Activated naive CD4-positive, alpha-beta T cell treated with anti-CD3 and anti-CD28 coated beads, Interleukin-2, amount 10 ng/mL, durations not matched to agents 7 days and 5 days (primary cell): ENCODE measurements around the gene TXNL4B.
A peak's percentile ranks its signal among the peaks of the same experiment; 100 is the strongest.
"Not testable (repeated sequence)": the region's sequence is repeated elsewhere in the genome, so short reads cannot be mapped to it uniquely, and the experiment has no call there.

ENCODE experiments used
- CTCF ChIA-PET: fragments of 350-600 bp; sonication (Branson Sonifier 250); formaldehyde crosslinking; loops from one replicate; lab custom pipeline; 2021; ENCODE audit warnings: antibody characterized with exemption; lab: Charles Lee
- DNase-seq: peaks from one replicate; pipeline ENCODE4 v3.0.0-alpha.2; 2020
- H3K27ac Mint-ChIP-seq: one replicate; pipeline ENCODE4 v1.8.0; 2021; ENCODE audit warnings: mild to moderate bottlenecking, moderate library complexity, mixed read lengths
- H3K27me3 Mint-ChIP-seq: one replicate; pipeline ENCODE4 v1.8.0; 2021; ENCODE audit warnings: mild to moderate bottlenecking, mixed read lengths
- H3K36me3 Mint-ChIP-seq: one replicate; pipeline ENCODE4 v1.8.0; 2021; ENCODE audit warnings: mixed read lengths
- H3K4me1 Mint-ChIP-seq: one replicate; pipeline ENCODE4 v1.8.0; 2021; ENCODE audit warnings: mixed read lengths
- H3K4me3 Mint-ChIP-seq: one replicate; pipeline ENCODE4 v1.8.0; 2021; ENCODE audit warnings: mild to moderate bottlenecking, moderate library complexity, mixed read lengths
- H3K9me3 Mint-ChIP-seq: one replicate; pipeline ENCODE4 v1.8.0; 2021; ENCODE audit warnings: mixed read lengths

The TXNL4B gene

DNA sequence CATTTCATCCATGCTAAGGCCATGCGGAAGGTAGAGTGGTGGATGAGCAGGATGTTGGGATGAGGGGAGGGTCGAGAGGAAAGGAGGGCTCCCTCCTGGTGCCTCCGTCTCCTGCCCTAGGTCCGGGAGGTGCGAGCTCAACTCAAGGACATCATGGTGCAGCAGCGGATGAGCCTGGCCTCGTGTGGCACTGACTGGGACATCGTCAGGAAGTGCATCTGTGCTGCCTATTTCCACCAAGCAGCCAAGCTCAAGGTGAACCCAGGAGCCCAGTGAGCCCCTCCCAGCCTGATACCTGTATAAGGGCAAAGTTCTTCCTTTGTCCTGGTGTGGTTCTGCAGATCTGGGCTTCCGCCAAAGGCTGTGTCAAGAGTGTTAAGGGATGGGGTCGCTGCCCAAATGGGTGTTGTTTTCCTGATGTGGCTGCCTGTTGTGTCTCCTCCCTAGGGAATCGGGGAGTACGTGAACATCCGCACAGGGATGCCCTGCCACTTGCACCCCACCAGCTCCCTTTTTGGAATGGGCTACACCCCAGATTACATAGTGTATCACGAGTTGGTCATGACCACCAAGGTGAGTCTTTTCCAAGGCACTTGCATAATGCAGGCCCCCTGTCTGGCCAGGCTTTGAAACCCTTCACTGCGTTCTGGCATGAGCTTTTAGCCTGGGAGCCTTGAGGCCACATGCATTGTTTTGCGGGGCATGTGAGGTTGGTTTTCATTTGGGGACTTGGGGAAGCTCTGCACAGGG lies 15.1 kb upstream of the TXNL4B start:
- no peak for DNase-seq
- H3K27ac Mint-ChIP-seq = no peak overlapping the region
- no peaks in the 10 kb centered on the region for H3K27me3 Mint-ChIP-seq
- CTCF ChIA-PET = no interaction called here
- H3K36me3 Mint-ChIP-seq = peaks cover 75% of the 10 kb centered on the region
- no peak overlapping the region for H3K4me3 Mint-ChIP-seq
- no peaks in the 10 kb centered on the region for H3K9me3 Mint-ChIP-seq
- H3K4me1 Mint-ChIP-seq = no peaks in the 10 kb centered on the region

DNA sequence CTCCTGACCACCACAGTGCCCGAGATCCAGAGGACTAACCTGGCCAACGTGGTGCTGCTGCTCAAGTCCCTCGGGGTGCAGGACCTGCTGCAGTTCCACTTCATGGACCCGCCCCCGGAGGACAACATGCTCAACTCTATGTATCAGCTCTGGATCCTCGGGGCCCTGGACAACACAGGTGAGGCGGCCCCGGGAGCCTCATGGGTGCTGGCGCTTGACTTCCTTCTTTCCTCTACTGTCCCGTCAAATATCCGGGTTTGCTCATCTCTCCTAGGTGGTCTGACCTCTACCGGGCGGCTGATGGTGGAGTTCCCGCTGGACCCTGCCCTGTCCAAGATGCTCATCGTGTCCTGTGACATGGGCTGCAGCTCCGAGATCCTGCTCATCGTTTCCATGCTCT lies 14.0 kb upstream of the TXNL4B start:
- no peaks in the 10 kb centered on the region for H3K4me1 Mint-ChIP-seq
- no peak for DNase-seq
- no peak overlapping the region for H3K4me3 Mint-ChIP-seq
- CTCF ChIA-PET = no interaction called here
- no peaks in the 10 kb centered on the region for H3K27me3 Mint-ChIP-seq
- peaks cover 84% of the 10 kb centered on the region for H3K36me3 Mint-ChIP-seq
- no peak overlapping the region for H3K27ac Mint-ChIP-seq
- no peaks in the 10 kb centered on the region for H3K9me3 Mint-ChIP-seq

DNA sequence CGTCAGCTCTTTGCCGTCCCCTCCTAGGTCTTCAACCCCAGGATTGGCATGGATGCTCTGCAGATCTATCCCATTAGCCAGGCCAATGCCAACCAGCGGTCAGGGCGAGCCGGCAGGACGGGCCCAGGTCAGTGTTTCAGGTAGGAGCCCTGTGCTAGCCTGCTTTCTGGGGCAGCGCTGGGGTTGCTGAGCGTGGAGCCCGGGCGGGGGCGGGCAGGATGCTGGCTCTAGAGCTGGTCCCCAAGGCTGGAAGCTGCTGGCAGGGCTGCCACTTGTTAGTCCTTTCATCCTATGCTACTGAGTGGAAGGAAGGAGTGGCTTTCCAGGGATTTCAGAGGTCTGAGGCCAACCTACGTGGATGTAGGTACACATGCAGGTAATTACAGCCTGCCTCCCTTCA lies 12.6 kb upstream of the TXNL4B start:
- CTCF ChIA-PET = no interaction called here
- Mint-ChIP-seq H3K27ac (no peak overlapping the region), H3K9me3 (no peaks in the 10 kb centered on the region), H3K27me3 (no peaks in the 10 kb centered on the region), H3K4me1 (no peaks in the 10 kb centered on the region), H3K4me3 (no peak overlapping the region), H3K36me3 (peaks cover 84% of the 10 kb centered on the region)
- no peak for DNase-seq

DNA sequence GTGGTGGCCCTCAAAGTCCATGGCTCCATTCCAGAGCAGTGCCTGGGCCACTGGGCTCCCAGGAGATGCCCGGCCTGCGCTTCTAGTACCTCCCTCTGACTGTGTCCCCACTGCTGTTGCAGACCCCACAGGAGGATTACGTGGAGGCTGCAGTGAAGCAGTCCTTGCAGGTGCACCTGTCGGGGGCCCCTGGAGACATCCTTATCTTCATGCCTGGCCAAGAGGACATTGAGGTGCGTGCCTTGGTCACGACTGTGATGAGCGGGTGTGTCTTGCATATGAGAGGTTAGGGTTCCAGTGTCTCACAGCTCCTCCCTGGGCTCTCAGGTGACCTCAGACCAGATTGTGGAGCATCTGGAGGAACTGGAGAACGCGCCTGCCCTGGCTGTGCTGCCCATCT lies 11.5 kb upstream of the TXNL4B start:
- H3K27ac Mint-ChIP-seq = no peak overlapping the region
- H3K36me3 Mint-ChIP-seq = peaks cover 85% of the 10 kb centered on the region
- no peak for DNase-seq
- CTCF ChIA-PET = no interaction called here
- H3K27me3 Mint-ChIP-seq = no peaks in the 10 kb centered on the region
- no peaks in the 10 kb centered on the region for H3K9me3 Mint-ChIP-seq
- no peak overlapping the region for H3K4me3 Mint-ChIP-seq
- no peaks in the 10 kb centered on the region for H3K4me1 Mint-ChIP-seq

DNA sequence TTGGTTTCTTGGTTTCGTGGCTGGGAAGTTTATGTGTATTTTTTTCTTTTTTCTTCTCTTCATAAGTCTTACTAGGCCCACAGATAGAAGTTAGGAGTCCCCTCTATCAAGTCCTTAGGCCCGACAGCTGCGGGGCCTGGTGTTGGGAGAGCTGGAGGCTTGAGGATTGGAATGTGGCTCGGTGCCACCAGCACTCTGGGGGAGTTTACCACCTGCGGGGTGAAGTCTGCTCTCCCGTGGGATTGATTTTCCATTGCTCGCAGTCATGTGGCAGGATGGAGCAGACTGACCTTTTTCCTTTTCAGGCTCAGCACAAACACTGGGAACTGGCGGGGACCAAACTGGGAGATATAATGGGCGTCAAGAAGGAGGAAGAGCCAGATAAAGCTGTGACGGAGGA lies 7.8 kb upstream of the TXNL4B start:
- Mint-ChIP-seq H3K4me3 (no peak overlapping the region), H3K4me1 (no peaks in the 10 kb centered on the region), H3K9me3 (no peaks in the 10 kb centered on the region), H3K27me3 (no peaks in the 10 kb centered on the region), H3K36me3 (peaks cover 85% of the 10 kb centered on the region), H3K27ac (no peak overlapping the region)
- CTCF ChIA-PET = no interaction called here
- DNase-seq = no peak

DNA sequence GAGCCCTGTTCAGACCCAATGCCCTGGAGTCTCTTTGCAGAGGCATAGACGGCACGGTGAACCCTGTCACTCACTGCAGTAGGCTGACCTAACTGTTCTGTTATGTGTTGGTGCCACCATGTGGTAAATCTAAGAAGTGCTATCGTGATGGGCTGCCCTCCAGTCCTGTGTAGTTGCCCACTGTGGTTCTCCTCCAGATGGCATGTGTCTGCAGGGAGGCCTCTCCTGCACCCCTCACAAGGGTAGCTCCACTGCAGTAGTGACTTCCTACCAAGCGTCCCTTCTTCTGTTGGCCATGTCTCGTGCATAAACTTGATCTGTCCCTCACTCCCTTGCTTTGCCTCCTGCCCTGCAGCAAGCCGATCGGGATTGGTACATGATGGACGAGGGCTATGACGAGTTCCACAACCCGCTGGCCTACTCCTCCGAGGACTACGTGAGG lies 6.0 kb upstream of the TXNL4B start:
- CTCF ChIA-PET = interaction anchor here (0.7 to 1.4 kb wide), 3 partner anchors 10 to 404 kb away, joined by 3 to 4 read pairs (median 3); no protein-coding TSS in a partner anchor
- Mint-ChIP-seq H3K27me3 (no peaks in the 10 kb centered on the region), H3K36me3 (peaks cover 75% of the 10 kb centered on the region), H3K4me3 (no peak overlapping the region), H3K27ac (no peak overlapping the region), H3K4me1 (peaks cover 15% of the 10 kb centered on the region), H3K9me3 (no peaks in the 10 kb centered on the region)
- DNase-seq = peak; percentile 68

DNA sequence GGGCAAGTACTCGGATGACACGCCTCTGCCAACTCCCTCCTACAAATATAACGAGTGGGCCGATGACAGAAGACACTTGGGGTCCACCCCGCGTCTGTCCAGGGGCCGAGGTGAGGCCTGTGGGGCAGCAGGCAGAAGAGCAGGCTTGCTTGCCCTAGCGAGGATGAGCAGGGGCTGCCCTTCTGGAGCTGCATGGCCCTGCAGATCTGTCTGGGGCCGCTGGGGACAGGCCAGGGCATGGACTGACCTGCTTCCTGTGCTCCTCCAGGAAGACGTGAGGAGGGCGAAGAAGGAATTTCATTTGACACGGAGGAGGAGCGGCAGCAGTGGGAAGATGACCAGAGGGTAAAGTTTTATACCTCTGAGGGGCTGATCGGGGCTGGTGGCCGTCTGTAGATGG lies 5.5 kb upstream of the TXNL4B start:
- DNase-seq = no peak
- CTCF ChIA-PET = interaction anchor here (0.8 to 1.8 kb wide), 3 partner anchors 9 to 599 kb away, joined by 3 to 13 read pairs (median 3); no protein-coding TSS in a partner anchor
- Mint-ChIP-seq H3K27me3 (no peaks in the 10 kb centered on the region), H3K9me3 (no peaks in the 10 kb centered on the region), H3K4me3 (no peak overlapping the region), H3K4me1 (peaks cover 15% of the 10 kb centered on the region), H3K36me3 (peaks cover 70% of the 10 kb centered on the region), H3K27ac (no peak overlapping the region)

DNA sequence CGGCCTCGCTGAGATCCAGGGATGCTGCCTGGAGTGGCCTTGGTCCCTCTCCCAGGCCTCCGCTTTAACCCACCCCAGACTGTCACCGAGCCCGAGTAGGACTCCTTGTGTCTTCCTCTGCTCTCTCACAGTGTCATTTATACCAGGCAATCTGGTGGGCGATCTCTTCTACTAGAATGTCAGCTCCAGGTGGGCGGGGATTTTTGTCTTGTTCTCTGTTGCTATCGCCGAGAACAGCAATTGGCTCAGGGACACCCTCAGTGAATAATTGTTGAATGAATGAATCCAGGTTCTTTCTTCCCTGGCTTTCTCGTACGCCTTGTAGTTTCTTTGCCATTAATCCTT lies 818 bp upstream of the TXNL4B start:
- CTCF ChIA-PET = no interaction called here
- DNase-seq = no peak

DNA sequence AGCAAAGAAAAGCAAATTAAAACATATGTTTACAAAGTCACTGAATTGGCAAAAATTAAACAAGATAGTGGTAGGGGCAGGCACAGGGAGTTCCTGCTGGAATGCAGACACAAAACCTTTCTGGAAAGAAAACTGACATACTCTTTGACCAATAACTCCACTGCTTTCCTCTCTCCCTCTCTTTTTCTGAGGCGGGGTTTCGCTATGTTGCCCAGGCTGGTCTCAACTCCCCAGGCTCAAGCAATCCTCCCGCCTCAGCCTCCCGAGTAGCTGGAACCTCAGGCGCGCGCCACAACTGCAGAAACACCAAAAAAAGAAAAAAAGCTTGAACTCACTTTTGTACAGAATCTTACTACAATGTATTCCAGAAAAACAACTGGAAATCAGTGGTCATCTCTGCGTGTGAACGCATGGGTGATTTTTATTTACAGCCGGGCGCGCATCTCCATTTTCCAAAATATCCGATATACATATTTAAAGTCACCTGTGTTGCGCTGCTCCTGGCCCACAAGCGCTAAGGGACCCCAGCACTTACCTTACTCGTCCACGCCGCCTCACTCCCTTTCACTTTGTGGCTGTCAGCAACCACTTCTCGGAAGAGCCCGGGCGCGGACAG lies 480 bp downstream of the TXNL4B start:
- Mint-ChIP-seq H3K9me3 (no peaks in the 10 kb centered on the region), H3K4me3 (peak overlapping the region; percentile 97), H3K27ac (peak overlapping the region; percentile 96), H3K27me3 (no peaks in the 10 kb centered on the region), H3K4me1 (peaks cover 42% of the 10 kb centered on the region), H3K36me3 (peaks cover 38% of the 10 kb centered on the region)
- CTCF ChIA-PET = no interaction called here
- DNase-seq = no peak

More for the DNA sequence above, 818 bp upstream of the TXNL4B start:
- peaks cover 42% of the 10 kb centered on the region for H3K4me1 Mint-ChIP-seq
- H3K4me3 Mint-ChIP-seq = peak overlapping the region; percentile 97
- peaks cover 38% of the 10 kb centered on the region for H3K36me3 Mint-ChIP-seq
- H3K9me3 Mint-ChIP-seq = no peaks in the 10 kb centered on the region
- H3K27ac Mint-ChIP-seq = peak overlapping the region; percentile 96
- H3K27me3 Mint-ChIP-seq = no peaks in the 10 kb centered on the region

DNA sequence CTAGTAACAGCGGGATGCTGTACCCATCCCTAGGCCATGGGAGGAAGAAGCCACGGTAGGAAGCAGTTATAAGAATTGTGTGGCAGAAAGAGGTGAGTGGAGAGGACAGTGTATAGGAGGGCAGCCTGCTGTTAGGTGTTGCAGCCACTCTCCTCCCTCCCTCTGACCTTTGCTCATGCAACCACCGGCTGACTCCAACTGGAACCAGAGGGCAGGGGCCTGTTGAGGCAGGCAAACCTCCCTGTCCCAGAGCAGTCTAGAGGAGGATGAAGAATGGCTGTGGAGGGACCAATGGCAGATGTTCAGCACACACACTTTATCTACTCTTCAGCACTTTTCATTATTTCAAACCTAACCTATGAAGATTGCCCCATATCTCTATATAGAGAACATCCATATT lies 2.2 kb downstream of the TXNL4B start:
- no peaks in the 10 kb centered on the region for H3K27me3 Mint-ChIP-seq
- CTCF ChIA-PET = no interaction called here
- H3K4me1 Mint-ChIP-seq = peaks cover 42% of the 10 kb centered on the region
- no peak for DNase-seq
- H3K27ac Mint-ChIP-seq = no peak overlapping the region
- H3K4me3 Mint-ChIP-seq = peak overlapping the region; percentile 97
- no peaks in the 10 kb centered on the region for H3K9me3 Mint-ChIP-seq
- H3K36me3 Mint-ChIP-seq = peaks cover 34% of the 10 kb centered on the region

DNA sequence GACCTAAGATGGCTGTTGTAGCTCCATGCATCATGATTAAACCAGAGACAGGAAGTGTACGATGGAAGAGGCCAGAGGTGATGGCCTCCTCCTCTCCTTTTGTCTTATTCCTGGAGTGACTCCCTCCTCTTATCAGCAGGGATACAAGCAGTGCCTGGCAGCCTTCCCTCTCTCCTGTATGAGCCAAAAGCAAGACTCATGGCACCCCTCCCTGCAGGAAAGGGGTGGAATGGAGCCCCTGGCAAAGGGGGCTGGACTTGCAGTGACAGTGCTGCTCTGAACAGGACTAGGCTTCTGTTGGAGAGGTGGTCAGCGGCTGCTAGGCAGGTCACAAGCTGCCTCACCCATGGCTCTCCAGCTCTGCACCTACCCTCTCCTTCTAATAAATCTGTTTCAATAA lies 8.4 kb downstream of the TXNL4B start:
- Mint-ChIP-seq H3K36me3 (peaks cover 47% of the 10 kb centered on the region), H3K4me1 (no peaks in the 10 kb centered on the region), H3K4me3 (no peak overlapping the region), H3K27me3 (no peaks in the 10 kb centered on the region), H3K27ac (no peak overlapping the region), H3K9me3 (peaks cover 11% of the 10 kb centered on the region)
- no peak for DNase-seq
- CTCF ChIA-PET = no interaction called here

DNA sequence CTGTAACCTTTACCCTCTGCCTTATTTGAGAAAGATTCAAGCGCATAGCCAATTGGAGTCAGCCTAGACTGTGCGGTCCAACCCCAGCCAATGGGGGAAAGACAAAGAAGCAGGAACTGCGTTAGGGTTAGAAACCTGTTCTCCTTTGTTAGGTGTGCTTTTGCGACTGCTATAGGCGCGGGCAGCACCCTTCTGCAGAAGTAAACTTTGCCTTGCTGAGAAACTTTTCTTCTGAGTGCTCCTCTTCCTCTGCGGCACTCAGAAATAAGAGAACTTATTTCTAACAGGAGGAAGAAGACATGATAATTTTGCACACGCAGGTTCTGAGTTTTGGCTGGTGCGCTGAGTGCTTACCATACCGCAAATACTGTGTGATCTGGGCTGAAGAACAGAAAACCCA lies 9.0 kb downstream of the TXNL4B start:
- DNase-seq = no peak
- H3K27me3 Mint-ChIP-seq = no peaks in the 10 kb centered on the region
- CTCF ChIA-PET = no interaction called here
- no peak overlapping the region for H3K27ac Mint-ChIP-seq
- no peaks in the 10 kb centered on the region for H3K4me1 Mint-ChIP-seq
- peaks cover 44% of the 10 kb centered on the region for H3K36me3 Mint-ChIP-seq
- H3K9me3 Mint-ChIP-seq = peaks cover 11% of the 10 kb centered on the region
- H3K4me3 Mint-ChIP-seq = no peak overlapping the region

DNA sequence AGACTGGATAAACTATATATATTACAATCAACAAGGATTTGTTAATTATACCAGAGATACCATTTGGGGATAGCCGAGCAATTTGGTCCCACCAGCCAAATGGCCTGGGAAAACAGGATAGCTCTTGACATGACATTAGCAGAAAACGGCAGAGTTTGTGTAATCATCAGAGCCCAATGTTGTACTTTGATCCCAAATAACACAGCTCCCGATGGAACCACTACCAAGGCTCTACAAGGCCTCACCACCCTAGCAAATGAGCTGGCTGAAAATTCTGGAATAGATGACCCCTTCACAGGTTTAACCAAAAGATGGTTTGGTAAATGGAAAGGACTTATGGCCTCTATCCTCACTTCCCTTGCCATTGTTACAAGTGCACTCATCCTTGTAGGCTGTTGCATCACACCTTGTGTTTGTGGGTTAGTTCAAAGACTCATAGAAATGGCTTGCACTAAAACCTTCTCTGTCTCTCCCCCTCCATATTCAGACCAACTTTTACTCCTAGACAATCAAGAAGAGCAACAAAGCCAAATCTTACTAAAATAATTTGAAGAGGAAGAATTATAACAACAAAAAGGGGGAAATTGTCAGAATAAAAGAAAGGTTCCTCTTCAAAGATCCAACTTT lies 9.5 kb downstream of the TXNL4B start:
- Mint-ChIP-seq H3K9me3 (peaks cover 11% of the 10 kb centered on the region), H3K4me1 (no peaks in the 10 kb centered on the region), H3K27ac (no peak overlapping the region), H3K36me3 (peaks cover 40% of the 10 kb centered on the region), H3K4me3 (no peak overlapping the region), H3K27me3 (no peaks in the 10 kb centered on the region)
- CTCF ChIA-PET = no interaction called here
- DNase-seq = no peak

DNA sequence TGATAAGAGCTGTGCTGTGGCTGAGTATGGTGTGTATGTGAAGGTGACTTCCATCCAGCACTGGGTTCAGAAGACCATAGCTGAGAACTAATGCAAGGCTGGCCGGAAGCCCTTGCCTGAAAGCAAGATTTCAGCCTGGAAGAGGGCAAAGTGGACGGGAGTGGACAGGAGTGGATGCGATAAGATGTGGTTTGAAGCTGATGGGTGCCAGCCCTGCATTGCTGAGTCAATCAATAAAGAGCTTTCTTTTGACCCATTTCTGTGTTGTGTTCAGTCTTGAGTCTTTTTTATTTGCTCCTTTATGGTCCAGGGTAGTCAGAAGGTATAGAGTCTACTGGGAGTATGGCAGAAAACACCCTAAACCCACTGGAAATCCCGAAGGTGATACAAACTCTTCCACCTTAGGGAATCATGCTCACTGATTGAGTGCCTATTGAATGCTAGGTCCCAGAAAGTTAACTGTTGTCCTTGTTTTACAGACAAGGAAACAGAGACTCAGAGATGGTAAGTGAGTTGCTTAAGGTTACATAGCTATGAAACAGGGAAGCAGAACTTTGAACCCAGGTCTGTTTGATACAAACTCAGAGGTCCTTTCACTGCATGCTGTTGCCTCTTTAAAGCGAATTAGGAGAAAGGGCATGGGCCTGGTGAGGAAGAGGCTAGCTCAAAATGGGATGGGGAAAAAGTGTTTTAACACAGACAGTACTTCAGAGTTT lies 16.3 kb downstream of the TXNL4B start:
- H3K27ac Mint-ChIP-seq, DNase-seq, H3K36me3 Mint-ChIP-seq, H3K9me3 Mint-ChIP-seq, H3K27me3 Mint-ChIP-seq, H3K4me1 Mint-ChIP-seq, H3K4me3 Mint-ChIP-seq, CTCF ChIA-PET: not testable (repeated sequence)
